Peyer's patch (tissue), 4 donors: ENCODE results near the gene GAMT.

ENCODE experiments used
- CTCF ChIP-seq, 6 experiments: fragments of 450-650 bp in 4 of 6; fragments of 200-600 bp in 2 of 6; sonication (generic) in 1 of 6; IDR thresholded peaks; one replicate each; pipeline ENCODE4 v1.5.1; 2017 to 2019; ENCODE audit warnings: antibody characterized with exemption in 6 of 6, mild to moderate bottlenecking in 3 of 6, moderate library complexity in 1 of 6
- POLR2A ChIP-seq, 2 donors: fragments of 450-650 bp; IDR thresholded peaks; one replicate each; pipeline ENCODE4 v1.5.1; 2017; ENCODE audit warnings: antibody characterized with exemption in 2 of 2, mild to moderate bottlenecking in 2 of 2, moderate library complexity in 2 of 2

- TF ChIP-seq CTCF (IDR thresholded peaks at IDR 0.05) (no peak), POLR2A (IDR thresholded peaks at IDR 0.05) (no peak)
Measured at GRCh38 chr19:1354970-1355567, 46.3 kb downstream of the GAMT start.
